Measurements from ENCODE around the gene DTD2.

- TF ChIP-seq EZH2 (IDR thresholded peaks at IDR 0.05; ENCODE audit: insufficient read depth, poor library complexity, severe bottlenecking) (no peak), EZH2phosphoT487 (IDR thresholded peaks at IDR 0.05; ENCODE audit: insufficient read depth, low read depth) (no peak)
These were observed 38.9 kb downstream of the DTD2 start for GRCh38 chr14:31418440-31418839.

Data from GM23248 (cell line).